OCI-LY7 (cell line): Measurements from ENCODE around the gene TMPRSS2.
"Not testable (repeated sequence)": the region's sequence is repeated elsewhere in the genome, so short reads cannot be mapped to it uniquely, and the experiment has no call there.

ENCODE experiments used
- EZH2phosphoT487 ChIP-seq: fragments of 200-600 bp; sonication (generic); IDR thresholded peaks from 2 replicates; pipeline ENCODE4 v1.6.1; 2018; ENCODE audit warnings: low read depth, borderline replicate concordance, mild to moderate bottlenecking, mixed run types, antibody characterized with exemption, low read length, moderate library complexity, mixed read lengths
- TF ChIP-seq, protein P1 (sequence below): fragments of 200-600 bp; sonication (generic); conservative IDR thresholded peaks from 2 replicates; pipeline ENCODE4 v1.5.1; 2014; ENCODE audit warnings: mild to moderate bottlenecking, antibody characterized with exemption, low read length, moderate library complexity, mixed read lengths

DNA sequence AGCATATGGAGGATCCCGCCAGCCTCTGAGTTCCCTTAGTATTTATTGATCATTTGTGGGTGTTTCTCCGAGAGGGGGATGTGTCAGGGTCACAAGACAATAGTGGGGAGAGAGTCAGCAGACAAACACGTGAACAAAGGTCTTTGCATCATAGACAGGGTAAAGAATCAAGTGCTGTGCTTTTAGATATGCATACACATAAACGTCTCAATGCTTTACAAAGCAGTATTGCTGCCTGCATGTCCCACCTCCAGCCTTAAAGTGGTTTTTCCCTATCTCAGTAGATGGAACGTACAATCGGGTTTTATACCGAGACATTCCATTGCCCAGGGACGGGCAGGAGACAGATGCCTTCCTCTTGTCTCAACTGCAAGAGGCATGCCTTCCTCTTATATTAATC is 87.0 kb downstream of the TMPRSS2 start:
- TF ChIP-seq, protein P1, sequence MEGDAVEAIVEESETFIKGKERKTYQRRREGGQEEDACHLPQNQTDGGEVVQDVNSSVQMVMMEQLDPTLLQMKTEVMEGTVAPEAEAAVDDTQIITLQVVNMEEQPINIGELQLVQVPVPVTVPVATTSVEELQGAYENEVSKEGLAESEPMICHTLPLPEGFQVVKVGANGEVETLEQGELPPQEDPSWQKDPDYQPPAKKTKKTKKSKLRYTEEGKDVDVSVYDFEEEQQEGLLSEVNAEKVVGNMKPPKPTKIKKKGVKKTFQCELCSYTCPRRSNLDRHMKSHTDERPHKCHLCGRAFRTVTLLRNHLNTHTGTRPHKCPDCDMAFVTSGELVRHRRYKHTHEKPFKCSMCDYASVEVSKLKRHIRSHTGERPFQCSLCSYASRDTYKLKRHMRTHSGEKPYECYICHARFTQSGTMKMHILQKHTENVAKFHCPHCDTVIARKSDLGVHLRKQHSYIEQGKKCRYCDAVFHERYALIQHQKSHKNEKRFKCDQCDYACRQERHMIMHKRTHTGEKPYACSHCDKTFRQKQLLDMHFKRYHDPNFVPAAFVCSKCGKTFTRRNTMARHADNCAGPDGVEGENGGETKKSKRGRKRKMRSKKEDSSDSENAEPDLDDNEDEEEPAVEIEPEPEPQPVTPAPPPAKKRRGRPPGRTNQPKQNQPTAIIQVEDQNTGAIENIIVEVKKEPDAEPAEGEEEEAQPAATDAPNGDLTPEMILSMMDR: not testable (repeated sequence)
- TF ChIP-seq EZH2phosphoT487: not testable (repeated sequence)
